ENCODE results near the gene DNASE1L3.

DNASE1L3 gene

DNA sequence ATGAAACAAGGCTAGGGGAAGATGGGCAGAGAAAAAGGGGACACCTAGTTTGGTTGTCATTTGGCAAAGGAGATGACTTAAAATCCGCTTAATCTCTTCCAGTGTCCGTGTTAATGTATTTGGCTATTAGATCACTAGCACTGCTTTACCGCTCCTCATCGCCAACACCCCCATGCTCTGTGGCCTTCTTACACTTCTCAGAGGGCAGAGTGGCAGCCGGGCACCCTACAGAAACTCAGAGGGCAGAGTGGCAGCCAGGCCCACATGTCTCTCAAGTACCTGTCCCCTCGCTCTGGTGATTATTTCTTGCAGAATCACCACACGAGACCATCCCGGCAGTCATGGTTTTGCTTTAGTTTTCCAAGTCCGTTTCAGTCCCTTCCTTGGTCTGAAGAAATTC is 39.6 kb downstream of the DNASE1L3 start:
- TF ChIP-seq, protein P1, sequence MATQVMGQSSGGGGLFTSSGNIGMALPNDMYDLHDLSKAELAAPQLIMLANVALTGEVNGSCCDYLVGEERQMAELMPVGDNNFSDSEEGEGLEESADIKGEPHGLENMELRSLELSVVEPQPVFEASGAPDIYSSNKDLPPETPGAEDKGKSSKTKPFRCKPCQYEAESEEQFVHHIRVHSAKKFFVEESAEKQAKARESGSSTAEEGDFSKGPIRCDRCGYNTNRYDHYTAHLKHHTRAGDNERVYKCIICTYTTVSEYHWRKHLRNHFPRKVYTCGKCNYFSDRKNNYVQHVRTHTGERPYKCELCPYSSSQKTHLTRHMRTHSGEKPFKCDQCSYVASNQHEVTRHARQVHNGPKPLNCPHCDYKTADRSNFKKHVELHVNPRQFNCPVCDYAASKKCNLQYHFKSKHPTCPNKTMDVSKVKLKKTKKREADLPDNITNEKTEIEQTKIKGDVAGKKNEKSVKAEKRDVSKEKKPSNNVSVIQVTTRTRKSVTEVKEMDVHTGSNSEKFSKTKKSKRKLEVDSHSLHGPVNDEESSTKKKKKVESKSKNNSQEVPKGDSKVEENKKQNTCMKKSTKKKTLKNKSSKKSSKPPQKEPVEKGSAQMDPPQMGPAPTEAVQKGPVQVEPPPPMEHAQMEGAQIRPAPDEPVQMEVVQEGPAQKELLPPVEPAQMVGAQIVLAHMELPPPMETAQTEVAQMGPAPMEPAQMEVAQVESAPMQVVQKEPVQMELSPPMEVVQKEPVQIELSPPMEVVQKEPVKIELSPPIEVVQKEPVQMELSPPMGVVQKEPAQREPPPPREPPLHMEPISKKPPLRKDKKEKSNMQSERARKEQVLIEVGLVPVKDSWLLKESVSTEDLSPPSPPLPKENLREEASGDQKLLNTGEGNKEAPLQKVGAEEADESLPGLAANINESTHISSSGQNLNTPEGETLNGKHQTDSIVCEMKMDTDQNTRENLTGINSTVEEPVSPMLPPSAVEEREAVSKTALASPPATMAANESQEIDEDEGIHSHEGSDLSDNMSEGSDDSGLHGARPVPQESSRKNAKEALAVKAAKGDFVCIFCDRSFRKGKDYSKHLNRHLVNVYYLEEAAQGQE (IDR thresholded peaks at IDR 0.05; ENCODE audit: insufficient read depth in 1 of 2, low read depth in 2 of 2, low read length in 2 of 2): no peak

DNA sequence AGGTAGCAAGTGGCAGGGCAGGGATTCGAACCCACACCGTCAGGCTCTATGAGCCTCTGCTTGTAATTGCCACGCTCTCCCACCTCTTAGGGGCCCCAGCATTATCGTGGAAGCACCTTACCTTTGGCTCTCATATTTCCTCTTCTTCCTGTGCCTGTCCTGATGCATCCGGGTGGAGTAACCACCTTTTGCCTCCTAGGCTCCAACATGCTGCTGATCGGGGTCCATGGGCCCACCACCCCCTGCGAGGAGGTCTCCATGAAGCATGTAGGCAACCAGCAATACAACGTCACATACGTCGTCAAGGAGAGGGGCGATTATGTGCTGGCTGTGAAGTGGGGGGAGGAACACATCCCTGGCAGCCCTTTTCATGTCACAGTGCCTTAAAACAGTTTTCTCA is 40.4 kb downstream of the DNASE1L3 start:
- TF ChIP-seq SIN3A (IDR thresholded peaks at IDR 0.05; ENCODE audit: borderline replicate concordance, insufficient read depth, low read length): no peak
- TF ChIP-seq FOXP2 (optimal IDR thresholded peaks at IDR 0.05; ENCODE audit: borderline replicate concordance, extremely low read depth, extremely low read length, insufficient read depth): no peak
- TF ChIP-seq, protein P1 (IDR thresholded peaks at IDR 0.05; ENCODE audit: insufficient read depth in 1 of 2, low read depth in 2 of 2, low read length in 2 of 2): no peak
- TF ChIP-seq TAF1 (IDR thresholded peaks at IDR 0.05; ENCODE audit: borderline replicate concordance, insufficient read depth, low read length): no peak
- no peak for TF ChIP-seq POLR2AphosphoS5 (IDR thresholded peaks at IDR 0.05; ENCODE audit: low read depth, low read length)

DNA sequence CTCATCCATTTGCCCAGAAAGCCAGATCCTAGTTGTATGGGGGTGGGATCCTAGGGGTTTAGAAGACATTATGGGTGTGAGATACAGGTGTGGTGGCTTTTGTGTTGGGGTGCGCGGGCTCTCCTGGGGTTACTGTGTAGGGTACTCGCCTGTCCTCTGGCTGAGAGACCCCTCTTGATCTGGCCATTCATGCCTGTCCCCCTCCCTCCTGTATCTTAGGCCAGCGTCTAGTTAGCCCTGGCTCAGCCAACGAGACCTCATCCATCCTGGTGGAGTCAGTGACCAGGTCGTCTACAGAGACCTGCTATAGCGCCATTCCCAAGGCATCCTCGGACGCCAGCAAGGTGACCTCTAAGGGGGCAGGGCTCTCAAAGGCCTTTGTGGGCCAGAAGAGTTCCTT is 41.4 kb downstream of the DNASE1L3 start:
- TF ChIP-seq SIN3A (IDR thresholded peaks at IDR 0.05; ENCODE audit: borderline replicate concordance, insufficient read depth, low read length) (no peak), TAF1 (IDR thresholded peaks at IDR 0.05; ENCODE audit: borderline replicate concordance, insufficient read depth, low read length) (no peak), POLR2AphosphoS5 (IDR thresholded peaks at IDR 0.05; ENCODE audit: low read depth, low read length) (no peak), FOXP2 (optimal IDR thresholded peaks at IDR 0.05; ENCODE audit: borderline replicate concordance, extremely low read depth, extremely low read length, insufficient read depth) (no peak)
- TF ChIP-seq, protein P1 (IDR thresholded peaks at IDR 0.05; ENCODE audit: insufficient read depth in 1 of 2, low read depth in 2 of 2, low read length in 2 of 2): no peak

DNA sequence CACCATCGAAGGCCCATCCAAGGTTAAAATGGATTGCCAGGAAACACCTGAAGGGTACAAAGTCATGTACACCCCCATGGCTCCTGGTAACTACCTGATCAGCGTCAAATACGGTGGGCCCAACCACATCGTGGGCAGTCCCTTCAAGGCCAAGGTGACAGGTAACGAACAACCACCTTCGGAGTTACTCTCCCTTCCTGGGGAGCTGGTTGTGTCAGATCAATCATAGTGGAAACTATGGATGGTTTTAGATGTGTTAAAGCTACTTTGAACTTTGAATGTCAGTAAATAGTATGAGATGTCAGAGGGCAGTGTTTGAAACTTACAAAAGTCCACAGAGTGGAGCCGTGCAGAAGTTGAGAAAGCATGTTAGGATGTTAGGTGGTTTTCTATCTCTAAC is 42.3 kb downstream of the DNASE1L3 start:
- TF ChIP-seq POLR2AphosphoS5 (IDR thresholded peaks at IDR 0.05; ENCODE audit: low read depth, low read length) (no peak), TAF1 (IDR thresholded peaks at IDR 0.05; ENCODE audit: borderline replicate concordance, insufficient read depth, low read length) (no peak), FOXP2 (optimal IDR thresholded peaks at IDR 0.05; ENCODE audit: borderline replicate concordance, extremely low read depth, extremely low read length, insufficient read depth) (no peak), SIN3A (IDR thresholded peaks at IDR 0.05; ENCODE audit: borderline replicate concordance, insufficient read depth, low read length) (no peak)
- TF ChIP-seq, protein P1 (IDR thresholded peaks at IDR 0.05; ENCODE audit: insufficient read depth in 1 of 2, low read depth in 2 of 2, low read length in 2 of 2): no peak
